HEK293 (cell line): Measurements from ENCODE around the gene IQCE.

ENCODE experiments used
- CTCF ChIP-seq: fragments of 450-650 bp; formaldehyde crosslinking; IDR thresholded peaks from 2 replicates; pipeline ENCODE4 v1.5.1; 2016; ENCODE audit warnings: missing biosample characterization, missing genetic modification characterization
- MZF1 ChIP-seq: fragments of 450-650 bp; formaldehyde crosslinking; IDR thresholded peaks from 2 replicates; pipeline ENCODE4 v1.5.1; 2017; ENCODE audit warnings: missing biosample characterization, missing genetic modification characterization, borderline replicate concordance
- PRDM10 ChIP-seq: fragments of 450-650 bp; formaldehyde crosslinking; IDR thresholded peaks from 2 replicates; pipeline ENCODE4 v1.5.1; 2016; ENCODE audit warnings: missing biosample characterization, missing genetic modification characterization
- TCF7L2 ChIP-seq: IDR thresholded peaks from 2 replicates; pipeline ENCODE4 v1.6.1; 2011; ENCODE audit warnings: low read depth, mild to moderate bottlenecking, inconsistent platforms, low read length, moderate library complexity, borderline replicate concordance
- ZBTB10 ChIP-seq: fragments of 450-650 bp; formaldehyde crosslinking; IDR thresholded peaks from 2 replicates; pipeline ENCODE4 v1.5.1; 2016; ENCODE audit warnings: missing biosample characterization, missing genetic modification characterization
- ZNF132 ChIP-seq: fragments of 450-650 bp; formaldehyde crosslinking; IDR thresholded peaks from 2 replicates; pipeline ENCODE4 v1.5.1; 2017; ENCODE audit warnings: missing biosample characterization, missing genetic modification characterization, borderline replicate concordance
- ZNF138 ChIP-seq: fragments of 450-650 bp; formaldehyde crosslinking; IDR thresholded peaks from 2 replicates; pipeline ENCODE4 v1.5.1; 2016; ENCODE audit warnings: missing biosample characterization, missing genetic modification characterization, borderline replicate concordance
- ZNF341 ChIP-seq: fragments of 450-650 bp; formaldehyde crosslinking; IDR thresholded peaks from 2 replicates; pipeline ENCODE4; 2016; ENCODE audit warnings: low read depth, missing biosample characterization, missing genetic modification characterization
- ZNF785 ChIP-seq: fragments of 450-650 bp; formaldehyde crosslinking; IDR thresholded peaks from 2 replicates; pipeline ENCODE4 v1.5.1; 2016; ENCODE audit warnings: missing biosample characterization, missing genetic modification characterization

- TF ChIP-seq ZNF138 (tag by site-specific recombination), result no peak
- TF ChIP-seq PRDM10 (tag by site-specific recombination), result no peak
- no peak for TF ChIP-seq CTCF (tag by site-specific recombination)
- no peak for TF ChIP-seq MZF1 (tag by site-specific recombination)
- TF ChIP-seq ZBTB10 (tag by site-specific recombination), result no peak
- no peak for TF ChIP-seq ZNF785 (tag by site-specific recombination)
- no peak for TF ChIP-seq ZNF132 (tag by site-specific recombination)
- TF ChIP-seq TCF7L2, result no peak
- TF ChIP-seq ZNF341 (tag by site-specific recombination), result no peak
Measured at GRCh38 chr7:2585446-2585845, 26.7 kb downstream of the IQCE start.
